DLD1 (cell line): Measurements from ENCODE around the gene MRPL39.

Source experiments
- in situ Hi-C: cut with HindIII; loops from 2 replicates; pipeline ENCODE4 v1.10.0; 2017; ENCODE audit warnings: low sequenced_read_pairs

MRPL39 gene

GRCh38 chr21:25571726-25572121, 35.6 kb downstream of the MRPL39 start:
- in situ Hi-C loops = no loop called here

- in situ Hi-C loops = no loop called here
These were observed 37.6 kb downstream of the MRPL39 start for GRCh38 chr21:25569711-25570110.

- in situ Hi-C loops = no loop called here
These were observed 38.2 kb downstream of the MRPL39 start for GRCh38 chr21:25569084-25569483.

- in situ Hi-C loops = no loop called here
These were observed 39.0 kb downstream of the MRPL39 start for GRCh38 chr21:25568246-25568645.

- in situ Hi-C loops = no loop called here
These were observed 39.8 kb downstream of the MRPL39 start for GRCh38 chr21:25567472-25567871.

- in situ Hi-C loops = no loop called here
These were observed 40.6 kb downstream of the MRPL39 start for GRCh38 chr21:25566645-25567044.

- in situ Hi-C loops = no loop called here
These were observed 41.7 kb downstream of the MRPL39 start for GRCh38 chr21:25565272-25566211.

- in situ Hi-C loops = no loop called here
These were observed 42.8 kb downstream of the MRPL39 start for GRCh38 chr21:25564349-25564948.

GRCh38 chr21:25563361-25564116, 43.7 kb downstream of the MRPL39 start:
- in situ Hi-C loops = no loop called here

- in situ Hi-C loops = no loop called here
These were observed 44.6 kb downstream of the MRPL39 start for GRCh38 chr21:25562660-25563059.

GRCh38 chr21:25561668-25562641, 45.3 kb downstream of the MRPL39 start:
- in situ Hi-C loops = no loop called here

GRCh38 chr21:25560891-25561290, 46.4 kb downstream of the MRPL39 start:
- in situ Hi-C loops = no loop called here

GRCh38 chr21:25560271-25560685, 47.0 kb downstream of the MRPL39 start:
- in situ Hi-C loops = no loop called here

GRCh38 chr21:25559746-25560145, 47.5 kb downstream of the MRPL39 start:
- in situ Hi-C loops = no loop called here

- in situ Hi-C loops = no loop called here
These were observed 49.2 kb downstream of the MRPL39 start for GRCh38 chr21:25558123-25558522.

GRCh38 chr21:25557180-25557579, 50.1 kb downstream of the MRPL39 start:
- in situ Hi-C loops = no loop called here

GRCh38 chr21:25556091-25556490, 51.2 kb downstream of the MRPL39 start:
- in situ Hi-C loops = no loop called here

- in situ Hi-C loops = no loop called here
These were observed 51.8 kb downstream of the MRPL39 start for GRCh38 chr21:25555492-25555891.

- in situ Hi-C loops = no loop called here
These were observed 54.4 kb downstream of the MRPL39 start for GRCh38 chr21:25552856-25553255.

GRCh38 chr21:25551569-25551968, 55.7 kb downstream of the MRPL39 start:
- in situ Hi-C loops = no loop called here
